ENCODE results near the gene SYMPK. TPM values are rescaled to one million over a fixed set of nuclear protein-coding genes. Genes with fewer than 3 reads are reported as not detected.

The SYMPK gene
- total RNA-seq, 2 experiments from 2014 or later = 63.3 to 65.0 TPM

- Histone ChIP-seq H3K4me3 (ENCODE audit: low read length) (peak within 1 kb of the TSS; percentile 80), H3K27me3 (ENCODE audit: control insufficient read depth in 1 of 2, insufficient read depth in 2 of 2, low read length in 2 of 2) (peaks cover 9 to 13% of the 10 kb centered on the region in 2 experiments), H3K27ac (ENCODE audit: low read depth in 1 of 2, low read length in 2 of 2) (no peak within 1 kb of the TSS), H3K4me1 (ENCODE audit: insufficient read depth, low read length) (peaks cover 29% of the 10 kb centered on the region), H3K9me3 (ENCODE audit: control insufficient read depth in 1 of 2, insufficient read depth in 1 of 2, low read length in 2 of 2) (peaks cover 0 to 4% of the 10 kb centered on the region in 2 experiments), H3K36me3 (ENCODE audit: insufficient read depth, low read length) (peaks cover 13% of the 10 kb centered on the region)
- Mint-ChIP-seq H3K9me3 (no peaks in the 10 kb centered on the region), H3K27ac (peak within 1 kb of the TSS; percentile 83), H3K27me3 (peaks cover 29% of the 10 kb centered on the region), H3K36me3 (ENCODE audit: low read depth) (peaks cover 17% of the 10 kb centered on the region), H3K4me1 (ENCODE audit: low read depth) (peaks cover 34% of the 10 kb centered on the region), H3K4me3 (peak within 1 kb of the TSS; percentile 99)
- peak; percentile 64 for TF ChIP-seq CTCF (IDR thresholded peaks at IDR 0.05)
- no peak for ATAC-seq (ENCODE audit: poor library complexity)
- intact Hi-C loops (cut with DNase I, micrococcal nuclease) = loop anchor here (1.0 to 10.0 kb wide), 9 partner anchors 18 to 909 kb away; partner anchors contain the start of genes IRF2BP1 (in 2 of the 2), CCDC61 (in 1 of the 2), CLPTM1 (in 1 of the 2) and DMWD (in 1 of the 2)
- CTCF ChIA-PET = interaction anchor here (0.8 to 2.7 kb wide), 10 partner anchors 10 to 379 kb away, joined by 3 to 14 read pairs (median 6); partner anchors contain the start of genes IRF2BP1 and MYPOP
- peak in 12 of 14 experiments; percentile 27 to 83 (median 48) for DNase-seq
- POLR2A ChIA-PET = interaction anchor here (0.5 to 2.4 kb wide), 16 partner anchors 22 to 1411 kb away, joined by 3 to 37 read pairs (median 4); partner anchors contain the start of genes CCDC61, INAFM1, IRF2BP1 and MYPOP
These were observed 1.1 kb upstream of the SYMPK start, which contains the start of gene FOXA3 for GRCh38 chr19:45863840-45864628. Gene FOXA3, plus strand, starts transcription at chr19:45864326. Its CDS starts 131 bp downstream, at chr19:45864457.

- ChIA-PET POLR2A (interaction anchor here (0.6 to 2.4 kb wide), 15 partner anchors 22 to 1412 kb away, joined by 3 to 37 read pairs (median 4); partner anchors contain the start of genes CCDC61, INAFM1, IRF2BP1 and MYPOP), CTCF (interaction anchor here (0.8 to 2.7 kb wide), 10 partner anchors 10 to 378 kb away, joined by 3 to 14 read pairs (median 6); partner anchors contain the start of genes IRF2BP1 and MYPOP)
- H3K9me3 Mint-ChIP-seq = no peaks in the 10 kb centered on the region
- Histone ChIP-seq H3K27ac (ENCODE audit: low read depth in 1 of 2, low read length in 2 of 2) (no peak overlapping the region), H3K36me3 (ENCODE audit: insufficient read depth, low read length) (peaks cover 15% of the 10 kb centered on the region), H3K4me3 (ENCODE audit: low read length) (peak overlapping the region; percentile 80), H3K9me3 (ENCODE audit: control insufficient read depth in 1 of 2, insufficient read depth in 1 of 2, low read length in 2 of 2) (peaks cover 0 to 4% of the 10 kb centered on the region in 2 experiments), H3K27me3 (ENCODE audit: control insufficient read depth in 1 of 2, insufficient read depth in 2 of 2, low read length in 2 of 2) (peaks cover 9 to 13% of the 10 kb centered on the region in 2 experiments), H3K4me1 (ENCODE audit: insufficient read depth, low read length) (peaks cover 29% of the 10 kb centered on the region)
- no peak for TF ChIP-seq CTCF (IDR thresholded peaks at IDR 0.05)
- ATAC-seq (ENCODE audit: poor library complexity) = no peak
- peak overlapping the region; percentile 83 for H3K27ac Mint-ChIP-seq
- H3K4me1 Mint-ChIP-seq (ENCODE audit: low read depth) = peaks cover 34% of the 10 kb centered on the region
- intact Hi-C loops (cut with DNase I, micrococcal nuclease) = loop anchor here (1.0 to 10.0 kb wide), 8 partner anchors 23 to 909 kb away; partner anchors contain the start of genes IRF2BP1 (in 2 of the 2), CCDC61 (in 1 of the 2), CLPTM1 (in 1 of the 2) and DMWD (in 1 of the 2)
- H3K4me3 Mint-ChIP-seq = peak overlapping the region; percentile 99
- peaks cover 29% of the 10 kb centered on the region for H3K27me3 Mint-ChIP-seq
- H3K36me3 Mint-ChIP-seq (ENCODE audit: low read depth) = peaks cover 23% of the 10 kb centered on the region
- no peak for DNase-seq
These were observed 440 bp upstream of the SYMPK start for GRCh38 chr19:45863335-45863839.

GRCh38 chr19:45862271-45862563 lies 730 bp downstream of the SYMPK start:
- DNase-seq = no peak
- Mint-ChIP-seq H3K4me1 (ENCODE audit: low read depth) (peaks cover 34% of the 10 kb centered on the region), H3K9me3 (no peaks in the 10 kb centered on the region), H3K27ac (peak overlapping the region; percentile 83), H3K27me3 (peaks cover 29% of the 10 kb centered on the region), H3K4me3 (peak overlapping the region; percentile 99), H3K36me3 (ENCODE audit: low read depth) (peaks cover 29% of the 10 kb centered on the region)
- H3K27me3 ChIP-seq (ENCODE audit: control insufficient read depth in 1 of 2, insufficient read depth in 2 of 2, low read length in 2 of 2) = peaks cover 9 to 13% of the 10 kb centered on the region in 2 experiments
- peak overlapping the region; percentile 80 for H3K4me3 ChIP-seq (ENCODE audit: low read length)
- peaks cover 15% of the 10 kb centered on the region for H3K36me3 ChIP-seq (ENCODE audit: insufficient read depth, low read length)
- no peak for TF ChIP-seq CTCF (IDR thresholded peaks at IDR 0.05)
- peaks cover 29% of the 10 kb centered on the region for H3K4me1 ChIP-seq (ENCODE audit: insufficient read depth, low read length)
- intact Hi-C loops (cut with DNase I, micrococcal nuclease) = loop anchor here (2.0 to 10.0 kb wide), 7 partner anchors 40 to 907 kb away; partner anchors contain the start of genes CCDC61 (in 1 of the 2), CLPTM1 (in 1 of the 2), DMWD (in 1 of the 2) and MYPOP (in 1 of the 2)
- peaks cover 0 to 4% of the 10 kb centered on the region in 2 experiments for H3K9me3 ChIP-seq (ENCODE audit: control insufficient read depth in 1 of 2, insufficient read depth in 1 of 2, low read length in 2 of 2)
- peak overlapping the region; percentile 66 to 86 for H3K27ac ChIP-seq (ENCODE audit: low read depth in 1 of 2, low read length in 2 of 2)
- peak; percentile 11 for ATAC-seq (ENCODE audit: poor library complexity)
- ChIA-PET CTCF (interaction anchor here (0.9 kb wide), 1 partner anchor 45 kb away, joined by 7 read pairs; no protein-coding TSS in a partner anchor), POLR2A (interaction anchor here (1.3 to 2.4 kb wide), 3 partner anchors 24 to 684 kb away, joined by 4 to 37 read pairs (median 21); partner anchors contain the start of genes IRF2BP1, MYPOP and TRAPPC6A)
